Measurements from ENCODE around the gene ALAS1. TPM values are rescaled to one million over a fixed set of nuclear protein-coding genes. Genes with fewer than 3 reads are reported as not detected.

The ALAS1 gene
- total and polyA plus RNA-seq, 2 of the 13 experiments (the other 11 are each of a cell fraction or from before 2014, with no cell fraction given): 36.0 to 43.2 TPM

- TF ChIP-seq ATF5 (CRISPR knock-in tag; IDR thresholded peaks at IDR 0.05; ENCODE audit: low read depth) (0 out of 2 replicates have a peak, but pooled peaks have one; percentile 67), SPEN (CRISPR knock-in tag; IDR thresholded peaks at IDR 0.05; ENCODE audit: low read depth) (peak; percentile 82), TOPORS (CRISPR knock-in tag; IDR thresholded peaks at IDR 0.05) (peak; percentile 82; the same call in 1 of the 2 replicates), ZNF768 (CRISPR knock-in tag; IDR thresholded peaks at IDR 0.05) (no peak), TAF15 (IDR thresholded peaks at IDR 0.05; ENCODE audit: low read depth, low read length, poor library complexity, severe bottlenecking) (peak; percentile 77), ZNF629 (CRISPR knock-in tag; conservative IDR thresholded peaks at IDR 0.05) (no peak), NR2F6 (IDR thresholded peaks at IDR 0.05) (0 out of 2 replicates have a peak, but pooled peaks have one; percentile 31), NR2F6 (CRISPR knock-in tag; IDR thresholded peaks at IDR 0.05) (peak; percentile 49; the same call in 1 of the 2 replicates), ZNF749 (CRISPR knock-in tag; IDR thresholded peaks at IDR 0.05; ENCODE audit: borderline replicate concordance) (peak; percentile 74; the same call in 1 of the 2 replicates), ZNF660 (CRISPR knock-in tag; IDR thresholded peaks at IDR 0.05; ENCODE audit: borderline replicate concordance, low read depth) (no peak), HES4 (CRISPR knock-in tag; IDR thresholded peaks at IDR 0.05; ENCODE audit: borderline replicate concordance) (peak; percentile 74; the same call in 1 of the 2 replicates), ZNF577 (CRISPR knock-in tag; IDR thresholded peaks at IDR 0.05; ENCODE audit: borderline replicate concordance, low read depth) (no peak), PATZ1 (CRISPR knock-in tag; IDR thresholded peaks at IDR 0.05) (peak; percentile 83), ZNF839 (CRISPR knock-in tag; IDR thresholded peaks at IDR 0.05; ENCODE audit: borderline replicate concordance) (peak; percentile 22; the same call in 1 of the 2 replicates), HBP1 (CRISPR knock-in tag; IDR thresholded peaks at IDR 0.05; ENCODE audit: low read depth) (0 out of 2 replicates have a peak, but pooled peaks have one; percentile 33), SNRNP70 (IDR thresholded peaks at IDR 0.05; ENCODE audit: low read depth, low read length) (no peak), DBP (CRISPR knock-in tag; IDR thresholded peaks at IDR 0.05; ENCODE audit: not compliant biosample characterization) (no peak), ZNF619 (CRISPR knock-in tag; IDR thresholded peaks at IDR 0.05) (0 out of 2 replicates have a peak, but pooled peaks have one; percentile 18), POLR2G (IDR thresholded peaks at IDR 0.05; ENCODE audit: low read depth, low read length) (peak; percentile 94), BCL6 (CRISPR knock-in tag; IDR thresholded peaks at IDR 0.05) (0 out of 2 replicates have a peak, but pooled peaks have one; percentile 20), ATM (IDR thresholded peaks at IDR 0.05; ENCODE audit: borderline replicate concordance) (no peak), ZSCAN9 (CRISPR knock-in tag; IDR thresholded peaks at IDR 0.05; ENCODE audit: borderline replicate concordance) (0 out of 2 replicates have a peak, but pooled peaks have one; percentile 68), ZNF607 (CRISPR knock-in tag; IDR thresholded peaks at IDR 0.05; ENCODE audit: borderline replicate concordance) (0 out of 2 replicates have a peak, but pooled peaks have one; percentile 74), ZNF598 (CRISPR knock-in tag; IDR thresholded peaks at IDR 0.05; ENCODE audit: borderline replicate concordance) (0 out of 2 replicates have a peak, but pooled peaks have one; percentile 36), ZNF251 (CRISPR knock-in tag; IDR thresholded peaks at IDR 0.05) (no peak)
These were observed at the start of gene ALAS1 (continued) for GRCh38 chr3:52197842-52198625.

All from HepG2 (cell line).